ENCODE results near the gene FRMPD4.

DNA sequence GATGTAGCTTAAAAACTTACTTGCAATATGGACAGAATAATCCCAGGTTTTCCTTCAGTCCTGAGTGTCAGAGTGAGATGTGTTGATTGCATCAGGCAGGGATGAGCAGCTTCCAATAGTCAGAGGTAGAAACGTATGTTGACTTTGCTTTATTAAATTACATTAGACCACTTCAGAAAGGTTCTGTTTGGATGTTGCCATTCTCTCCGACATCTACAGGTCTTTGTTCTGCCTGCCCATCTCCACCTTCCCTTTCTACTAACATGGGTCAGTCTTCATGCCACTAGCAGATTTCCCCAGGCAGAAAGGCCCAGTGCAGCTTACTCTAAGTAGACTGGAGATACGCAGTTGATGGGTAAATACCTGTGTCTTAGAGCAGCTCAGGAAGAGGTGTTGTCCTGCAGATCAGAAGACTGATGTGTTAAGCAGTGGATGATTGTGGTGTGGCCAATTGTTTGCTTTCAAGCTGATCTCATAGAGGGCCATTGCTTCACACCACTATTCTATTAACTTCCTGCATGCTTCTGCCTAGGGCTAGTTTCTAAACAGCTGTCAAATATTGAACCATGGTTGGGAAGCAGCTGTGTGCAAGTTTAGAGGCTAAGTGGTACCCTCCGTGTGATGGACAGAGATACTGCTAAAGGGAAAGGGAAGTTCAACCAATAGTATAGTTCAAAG lies 1.8 kb downstream of the FRMPD4 start:
- TF ChIP-seq, protein P1, sequence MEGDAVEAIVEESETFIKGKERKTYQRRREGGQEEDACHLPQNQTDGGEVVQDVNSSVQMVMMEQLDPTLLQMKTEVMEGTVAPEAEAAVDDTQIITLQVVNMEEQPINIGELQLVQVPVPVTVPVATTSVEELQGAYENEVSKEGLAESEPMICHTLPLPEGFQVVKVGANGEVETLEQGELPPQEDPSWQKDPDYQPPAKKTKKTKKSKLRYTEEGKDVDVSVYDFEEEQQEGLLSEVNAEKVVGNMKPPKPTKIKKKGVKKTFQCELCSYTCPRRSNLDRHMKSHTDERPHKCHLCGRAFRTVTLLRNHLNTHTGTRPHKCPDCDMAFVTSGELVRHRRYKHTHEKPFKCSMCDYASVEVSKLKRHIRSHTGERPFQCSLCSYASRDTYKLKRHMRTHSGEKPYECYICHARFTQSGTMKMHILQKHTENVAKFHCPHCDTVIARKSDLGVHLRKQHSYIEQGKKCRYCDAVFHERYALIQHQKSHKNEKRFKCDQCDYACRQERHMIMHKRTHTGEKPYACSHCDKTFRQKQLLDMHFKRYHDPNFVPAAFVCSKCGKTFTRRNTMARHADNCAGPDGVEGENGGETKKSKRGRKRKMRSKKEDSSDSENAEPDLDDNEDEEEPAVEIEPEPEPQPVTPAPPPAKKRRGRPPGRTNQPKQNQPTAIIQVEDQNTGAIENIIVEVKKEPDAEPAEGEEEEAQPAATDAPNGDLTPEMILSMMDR (conservative IDR thresholded peaks at IDR 0.05; ENCODE audit: low read depth in 2 of 2): no peak
- TF ChIP-seq JUNB (IDR thresholded peaks at IDR 0.05; ENCODE audit: unreplicated experiment) (no peak), EZH2 (IDR thresholded peaks at IDR 0.05; ENCODE audit: low read depth, unreplicated experiment) (no peak), POLR2AphosphoS5 (IDR thresholded peaks at IDR 0.05; ENCODE audit: low read depth) (no peak), ZNF114 (CRISPR knock-in tag; IDR thresholded peaks at IDR 0.05) (no peak), CREB1 (CRISPR knock-in tag; IDR thresholded peaks at IDR 0.05; ENCODE audit: low read depth) (no peak), EZH2phosphoT487 (IDR thresholded peaks at IDR 0.05; ENCODE audit: unreplicated experiment) (no peak), NANOG (IDR thresholded peaks at IDR 0.05; ENCODE audit: borderline replicate concordance) (no peak), ZNF331 (CRISPR knock-in tag; IDR thresholded peaks at IDR 0.05; ENCODE audit: low read depth) (no peak)
- TF ChIP-seq, protein P2, sequence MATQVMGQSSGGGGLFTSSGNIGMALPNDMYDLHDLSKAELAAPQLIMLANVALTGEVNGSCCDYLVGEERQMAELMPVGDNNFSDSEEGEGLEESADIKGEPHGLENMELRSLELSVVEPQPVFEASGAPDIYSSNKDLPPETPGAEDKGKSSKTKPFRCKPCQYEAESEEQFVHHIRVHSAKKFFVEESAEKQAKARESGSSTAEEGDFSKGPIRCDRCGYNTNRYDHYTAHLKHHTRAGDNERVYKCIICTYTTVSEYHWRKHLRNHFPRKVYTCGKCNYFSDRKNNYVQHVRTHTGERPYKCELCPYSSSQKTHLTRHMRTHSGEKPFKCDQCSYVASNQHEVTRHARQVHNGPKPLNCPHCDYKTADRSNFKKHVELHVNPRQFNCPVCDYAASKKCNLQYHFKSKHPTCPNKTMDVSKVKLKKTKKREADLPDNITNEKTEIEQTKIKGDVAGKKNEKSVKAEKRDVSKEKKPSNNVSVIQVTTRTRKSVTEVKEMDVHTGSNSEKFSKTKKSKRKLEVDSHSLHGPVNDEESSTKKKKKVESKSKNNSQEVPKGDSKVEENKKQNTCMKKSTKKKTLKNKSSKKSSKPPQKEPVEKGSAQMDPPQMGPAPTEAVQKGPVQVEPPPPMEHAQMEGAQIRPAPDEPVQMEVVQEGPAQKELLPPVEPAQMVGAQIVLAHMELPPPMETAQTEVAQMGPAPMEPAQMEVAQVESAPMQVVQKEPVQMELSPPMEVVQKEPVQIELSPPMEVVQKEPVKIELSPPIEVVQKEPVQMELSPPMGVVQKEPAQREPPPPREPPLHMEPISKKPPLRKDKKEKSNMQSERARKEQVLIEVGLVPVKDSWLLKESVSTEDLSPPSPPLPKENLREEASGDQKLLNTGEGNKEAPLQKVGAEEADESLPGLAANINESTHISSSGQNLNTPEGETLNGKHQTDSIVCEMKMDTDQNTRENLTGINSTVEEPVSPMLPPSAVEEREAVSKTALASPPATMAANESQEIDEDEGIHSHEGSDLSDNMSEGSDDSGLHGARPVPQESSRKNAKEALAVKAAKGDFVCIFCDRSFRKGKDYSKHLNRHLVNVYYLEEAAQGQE (IDR thresholded peaks at IDR 0.05; ENCODE audit: unreplicated experiment): no peak
- TF ChIP-seq, protein P3, sequence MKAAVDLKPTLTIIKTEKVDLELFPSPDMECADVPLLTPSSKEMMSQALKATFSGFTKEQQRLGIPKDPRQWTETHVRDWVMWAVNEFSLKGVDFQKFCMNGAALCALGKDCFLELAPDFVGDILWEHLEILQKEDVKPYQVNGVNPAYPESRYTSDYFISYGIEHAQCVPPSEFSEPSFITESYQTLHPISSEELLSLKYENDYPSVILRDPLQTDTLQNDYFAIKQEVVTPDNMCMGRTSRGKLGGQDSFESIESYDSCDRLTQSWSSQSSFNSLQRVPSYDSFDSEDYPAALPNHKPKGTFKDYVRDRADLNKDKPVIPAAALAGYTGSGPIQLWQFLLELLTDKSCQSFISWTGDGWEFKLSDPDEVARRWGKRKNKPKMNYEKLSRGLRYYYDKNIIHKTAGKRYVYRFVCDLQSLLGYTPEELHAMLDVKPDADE (IDR thresholded peaks at IDR 0.05): no peak

All from GM23338 (cell line).